Measurements from ENCODE around the gene FANCF.

- TF ChIP-seq, protein P1, sequence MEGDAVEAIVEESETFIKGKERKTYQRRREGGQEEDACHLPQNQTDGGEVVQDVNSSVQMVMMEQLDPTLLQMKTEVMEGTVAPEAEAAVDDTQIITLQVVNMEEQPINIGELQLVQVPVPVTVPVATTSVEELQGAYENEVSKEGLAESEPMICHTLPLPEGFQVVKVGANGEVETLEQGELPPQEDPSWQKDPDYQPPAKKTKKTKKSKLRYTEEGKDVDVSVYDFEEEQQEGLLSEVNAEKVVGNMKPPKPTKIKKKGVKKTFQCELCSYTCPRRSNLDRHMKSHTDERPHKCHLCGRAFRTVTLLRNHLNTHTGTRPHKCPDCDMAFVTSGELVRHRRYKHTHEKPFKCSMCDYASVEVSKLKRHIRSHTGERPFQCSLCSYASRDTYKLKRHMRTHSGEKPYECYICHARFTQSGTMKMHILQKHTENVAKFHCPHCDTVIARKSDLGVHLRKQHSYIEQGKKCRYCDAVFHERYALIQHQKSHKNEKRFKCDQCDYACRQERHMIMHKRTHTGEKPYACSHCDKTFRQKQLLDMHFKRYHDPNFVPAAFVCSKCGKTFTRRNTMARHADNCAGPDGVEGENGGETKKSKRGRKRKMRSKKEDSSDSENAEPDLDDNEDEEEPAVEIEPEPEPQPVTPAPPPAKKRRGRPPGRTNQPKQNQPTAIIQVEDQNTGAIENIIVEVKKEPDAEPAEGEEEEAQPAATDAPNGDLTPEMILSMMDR (IDR thresholded peaks at IDR 0.05; ENCODE audit: poor library complexity, severe bottlenecking): no peak
- no peak for TF ChIP-seq SMC3 (conservative IDR thresholded peaks at IDR 0.05; ENCODE audit: poor library complexity)
- TF ChIP-seq POLR2AphosphoS5 (IDR thresholded peaks at IDR 0.05): no peak
- TF ChIP-seq MXI1 (conservative IDR thresholded peaks at IDR 0.05; ENCODE audit: poor library complexity, severe bottlenecking): no peak
- no peak for TF ChIP-seq EZH2 (IDR thresholded peaks at IDR 0.05; ENCODE audit: borderline replicate concordance, insufficient read depth, low read length, poor library complexity, severe bottlenecking)
- TF ChIP-seq EP300 (conservative IDR thresholded peaks at IDR 0.05; ENCODE audit: poor library complexity, severe bottlenecking): no peak
- TF ChIP-seq TAF1 (IDR thresholded peaks at IDR 0.05; ENCODE audit: low read depth): no peak
- no peak for TF ChIP-seq RAD21 (conservative IDR thresholded peaks at IDR 0.05)
Observed at GRCh38 chr11:22669368-22669767, 43.7 kb upstream of the FANCF start.
